Midbrain (tissue), 1 donor: ENCODE results near the gene HMGCS2.
A peak's percentile ranks its signal among the peaks of the same experiment; 100 is the strongest.
"Not testable (repeated sequence)": the region's sequence is repeated elsewhere in the genome, so short reads cannot be mapped to it uniquely, and the experiment has no call there.

Source experiments
- DNase-seq: peaks from one replicate; lab custom pipeline; 2025; lab: John Stamatoyannopoulos, UW

HMGCS2 gene

GRCh38 chr1:119790451-119791198 is 21.9 kb upstream of the HMGCS2 start:
- DNase-seq: no peak

GRCh38 chr1:119787776-119788175 is 19.1 kb upstream of the HMGCS2 start:
- DNase-seq: no peak

GRCh38 chr1:119786473-119787050 is 17.9 kb upstream of the HMGCS2 start:
- not testable (repeated sequence) for DNase-seq

- not testable (repeated sequence) for DNase-seq
These were observed 17.3 kb upstream of the HMGCS2 start for GRCh38 chr1:119786046-119786445.

GRCh38 chr1:119784191-119784781 is 15.6 kb upstream of the HMGCS2 start:
- no peak for DNase-seq

GRCh38 chr1:119783354-119784185 is 14.9 kb upstream of the HMGCS2 start:
- no peak for DNase-seq

- DNase-seq: no peak
These were observed 14.1 kb upstream of the HMGCS2 start for GRCh38 chr1:119782631-119783325.

- no peak for DNase-seq
These were observed 12.9 kb upstream of the HMGCS2 start for GRCh38 chr1:119781434-119782210.

- no peak for DNase-seq
These were observed 11.2 kb upstream of the HMGCS2 start for GRCh38 chr1:119779869-119780356.

- DNase-seq: no peak
These were observed 10.3 kb upstream of the HMGCS2 start for GRCh38 chr1:119778886-119779560.

GRCh38 chr1:119778359-119778758 is 9.7 kb upstream of the HMGCS2 start:
- DNase-seq: no peak

- no peak for DNase-seq
These were observed 6.2 kb upstream of the HMGCS2 start for GRCh38 chr1:119774746-119775490.

- DNase-seq: no peak
These were observed 5.1 kb upstream of the HMGCS2 start for GRCh38 chr1:119773711-119774241.

GRCh38 chr1:119772298-119772697 is 3.6 kb upstream of the HMGCS2 start:
- no peak for DNase-seq

- DNase-seq: no peak
These were observed 3.1 kb upstream of the HMGCS2 start for GRCh38 chr1:119771770-119772169.

GRCh38 chr1:119771016-119771415 is 2.3 kb upstream of the HMGCS2 start:
- no peak for DNase-seq

- no peak for DNase-seq
These were observed 1.2 kb downstream of the HMGCS2 start for GRCh38 chr1:119767486-119767885.

GRCh38 chr1:119766374-119766794 is 2.3 kb downstream of the HMGCS2 start:
- DNase-seq: peak; percentile 45

- DNase-seq: no peak
These were observed 4.5 kb downstream of the HMGCS2 start for GRCh38 chr1:119764220-119764619.
